CD4-positive, alpha-beta T cell treated with Interferon gamma for 1 hour (primary cell): Measurements from ENCODE around the gene ANKIB1.
A peak's percentile ranks its signal among the peaks of the same experiment; 100 is the strongest.
"Not testable (repeated sequence)": the region's sequence is repeated elsewhere in the genome, so short reads cannot be mapped to it uniquely, and the experiment has no call there.

Experiments used
- DNase-seq: peaks from one replicate; pipeline ENCODE4 v3.0.0-alpha.2; 2020

Gene ANKIB1

DNA sequence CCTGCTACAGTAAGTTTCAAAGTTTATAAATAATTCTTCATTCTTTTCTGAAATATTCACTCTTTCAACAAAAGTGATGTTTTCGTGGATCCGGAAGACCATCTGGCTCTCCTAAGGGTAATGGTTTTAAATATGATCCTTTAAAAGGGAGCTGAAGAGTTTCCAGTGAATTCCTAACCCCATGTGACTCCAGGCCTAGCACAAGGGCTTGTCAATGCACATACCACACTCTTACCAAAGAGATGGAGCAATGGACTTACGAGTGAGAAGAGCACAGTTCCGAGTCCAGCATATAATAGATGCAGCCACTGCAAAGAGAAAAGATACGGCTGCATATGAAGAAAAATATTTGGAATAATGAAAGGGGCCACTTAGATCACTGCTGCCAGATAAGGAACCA is 169.5 kb downstream of the ANKIB1 start:
- DNase-seq = no peak

DNA sequence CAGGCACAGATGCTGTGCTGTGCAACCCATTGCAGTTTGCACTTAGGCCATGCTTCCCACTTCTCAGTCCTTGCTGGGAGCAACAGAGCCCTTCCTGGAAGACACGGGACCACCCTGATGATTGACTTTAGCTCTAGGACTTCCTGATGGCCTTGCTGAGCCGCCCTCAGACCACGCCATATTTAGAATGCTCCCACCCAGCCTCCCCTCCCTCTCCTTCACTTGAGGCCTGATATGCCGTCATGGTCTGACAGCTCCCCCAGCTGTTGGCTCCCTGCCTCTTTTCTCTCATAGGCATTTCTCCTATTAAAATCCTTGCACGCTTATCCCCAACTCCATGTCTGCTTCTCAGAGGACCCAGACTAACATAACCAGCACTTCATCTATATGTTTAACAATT is 172.1 kb downstream of the ANKIB1 start:
- no peak for DNase-seq

DNA sequence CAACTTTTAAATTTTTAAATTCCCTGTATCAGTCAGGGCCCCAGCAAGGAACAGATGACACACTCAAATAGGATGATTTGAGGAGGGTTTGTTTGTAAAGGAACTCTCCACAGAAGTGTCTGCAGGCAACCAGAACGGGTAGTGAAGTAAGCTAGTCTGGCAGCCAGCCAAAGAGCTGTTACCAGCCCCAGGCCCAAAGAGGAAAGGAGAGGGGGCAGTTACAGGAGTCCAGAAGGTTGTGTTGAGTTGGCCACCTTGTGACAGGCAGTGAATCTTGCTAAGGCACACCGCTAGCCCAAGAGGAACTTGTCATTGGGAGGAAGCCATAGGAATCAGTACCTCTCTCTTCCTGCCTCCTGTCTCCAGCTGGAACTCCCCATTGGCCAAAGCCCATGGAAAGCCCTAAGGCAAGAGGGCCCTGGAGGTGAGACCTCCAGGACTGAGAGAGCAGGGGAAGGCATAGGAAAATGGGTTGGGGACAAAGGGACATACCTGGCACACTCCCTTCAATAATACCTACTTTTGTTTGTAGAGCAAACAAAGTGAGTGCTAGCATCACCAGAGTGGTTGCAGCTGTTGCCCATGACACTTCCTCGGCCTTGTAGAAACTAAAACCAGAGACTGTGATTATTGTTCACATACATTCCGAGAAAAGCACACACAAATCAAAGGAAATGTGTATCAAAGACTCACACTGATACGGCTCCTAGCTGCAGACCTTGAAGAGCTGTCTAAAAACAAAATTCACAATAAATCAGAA is 176.1 kb downstream of the ANKIB1 start:
- no peak for DNase-seq

DNA sequence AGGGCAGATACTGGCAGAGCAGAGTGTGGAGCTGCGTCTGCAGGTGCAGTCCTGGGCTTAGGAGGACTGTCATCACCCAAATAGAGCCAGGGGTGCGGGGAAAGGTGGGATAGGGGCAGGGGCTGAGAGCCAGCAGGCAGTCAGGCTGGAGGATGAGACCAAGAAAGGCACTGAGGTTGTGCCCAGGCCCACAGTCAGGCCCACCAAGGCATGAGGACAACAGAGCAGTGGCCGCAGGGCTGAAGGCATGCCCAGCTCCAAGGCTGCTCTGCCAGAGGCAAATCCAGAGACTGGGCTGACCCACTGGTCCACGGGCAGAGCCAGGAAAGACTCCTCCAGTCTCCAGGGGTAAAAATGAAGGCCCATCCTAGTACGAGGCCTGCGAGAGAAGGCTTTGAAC is 177.2 kb downstream of the ANKIB1 start:
- no peak for DNase-seq

DNA sequence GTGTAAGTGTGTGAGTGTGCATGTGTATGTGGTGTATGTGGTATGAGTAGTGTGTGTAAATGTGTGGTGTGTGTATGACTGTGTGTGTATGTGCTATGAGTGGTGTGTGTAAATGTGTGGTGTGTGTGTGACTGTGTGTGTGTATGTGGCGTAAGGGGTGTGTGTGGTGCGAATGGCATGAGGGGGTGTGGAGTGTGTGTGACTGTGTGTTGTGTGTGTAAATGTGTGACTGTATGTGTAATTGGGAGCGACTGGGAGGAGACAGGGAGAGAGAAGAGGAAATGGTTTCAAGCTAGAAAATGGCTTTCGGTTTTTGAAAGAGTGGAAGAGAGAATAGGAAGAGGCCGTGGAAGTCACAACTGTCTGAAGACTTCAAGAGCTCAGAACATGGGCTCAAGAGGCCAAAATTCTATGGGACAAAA is 177.9 kb downstream of the ANKIB1 start:
- DNase-seq = no peak

DNA sequence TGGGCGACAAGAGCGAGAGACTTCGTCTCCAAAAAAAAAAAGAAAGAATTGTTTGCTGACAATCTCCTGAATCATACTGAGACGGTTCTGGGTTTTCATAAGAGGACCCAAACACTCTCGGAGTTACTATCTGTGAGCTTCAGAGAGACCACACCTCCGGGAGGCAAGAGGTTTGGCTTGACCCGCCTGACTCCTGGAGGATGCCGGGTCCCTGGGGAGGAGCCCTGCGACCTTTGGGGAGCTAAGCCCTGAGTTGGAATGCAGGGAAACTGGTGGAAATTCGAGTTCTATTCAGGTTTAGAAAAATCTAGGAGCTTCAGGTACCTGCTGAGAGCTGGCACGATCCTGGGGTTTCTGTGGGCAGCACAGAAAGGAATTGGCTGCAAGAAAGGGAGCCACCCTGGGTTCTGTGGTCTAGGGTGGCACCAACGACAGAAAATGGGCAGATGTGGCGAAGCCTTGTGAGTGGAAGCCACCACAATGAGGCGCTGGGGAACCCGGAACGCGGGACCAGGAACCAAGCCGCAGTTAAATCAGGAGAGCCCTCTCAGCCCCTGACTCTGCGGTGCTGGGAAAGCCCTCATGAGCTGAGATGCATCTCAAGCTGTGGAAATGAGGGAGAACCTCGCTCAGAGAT is 179.7 kb downstream of the ANKIB1 start:
- DNase-seq = no peak

DNA sequence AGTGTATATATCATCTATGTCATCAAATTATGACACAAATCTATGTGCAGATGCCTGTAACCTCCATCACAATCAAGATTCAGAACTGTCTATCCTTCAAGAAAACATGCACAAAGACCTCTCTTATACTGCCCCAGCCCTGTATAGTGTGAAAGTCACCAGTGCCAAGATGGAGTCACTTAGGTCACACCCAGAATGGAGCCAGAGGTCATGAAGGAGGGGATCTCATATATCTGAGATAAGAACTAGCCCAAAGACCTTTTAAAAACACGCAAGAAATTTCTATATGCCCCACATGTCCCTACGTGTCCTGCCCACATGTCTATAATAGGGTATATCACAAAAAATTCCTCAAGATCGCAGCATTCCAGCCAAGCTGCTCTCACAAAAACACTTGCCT is 181.4 kb downstream of the ANKIB1 start:
- no peak for DNase-seq

DNA sequence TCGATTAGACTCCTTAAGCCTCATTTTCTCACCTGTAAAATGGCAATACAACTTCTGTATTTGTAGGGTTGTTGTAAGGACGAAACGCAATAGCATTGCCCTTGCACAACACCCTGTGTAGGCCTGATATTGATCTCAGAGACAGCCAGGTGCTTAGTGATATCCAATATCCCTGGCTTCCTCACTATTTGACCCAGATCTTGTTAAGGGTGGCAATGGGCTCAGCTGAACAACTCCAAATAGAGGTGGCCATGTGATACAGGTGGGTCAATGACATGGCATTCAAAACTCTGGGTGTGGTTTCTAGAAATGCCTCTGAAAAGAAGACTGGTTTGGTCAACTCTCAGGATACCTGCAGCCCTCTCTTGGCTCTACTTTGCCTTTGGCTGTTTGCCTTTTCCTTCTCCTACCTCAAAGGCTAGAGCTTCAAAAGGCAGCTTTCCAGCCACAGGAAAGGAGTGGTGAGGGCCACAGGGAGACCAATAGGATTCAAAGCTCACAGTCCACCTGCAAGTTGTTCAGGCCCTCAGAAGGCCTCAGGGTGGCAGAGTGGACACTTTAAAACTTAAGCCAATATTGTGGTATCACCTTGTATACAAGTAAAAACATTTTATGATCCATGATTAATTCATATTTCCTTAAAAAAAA is 186.6 kb downstream of the ANKIB1 start:
- DNase-seq = no peak

DNA sequence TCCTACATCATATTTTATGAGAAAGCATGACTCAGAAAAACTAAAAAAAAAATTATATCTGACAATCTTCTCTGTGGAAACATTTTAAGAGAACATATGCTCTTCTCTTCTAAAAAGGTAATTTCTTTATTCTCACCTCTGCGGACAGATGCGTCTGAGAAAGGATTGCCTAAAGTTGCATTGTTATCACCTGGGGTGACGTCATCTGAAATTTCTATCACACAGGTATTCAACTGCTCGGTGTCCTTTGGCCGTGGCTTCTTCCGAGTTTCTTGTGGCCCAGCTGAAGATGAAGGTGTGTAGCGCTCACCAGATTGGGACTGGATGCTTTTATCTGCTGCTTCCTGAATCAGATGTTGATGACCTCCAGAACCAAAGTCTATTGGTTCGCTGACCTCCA is 187.2 kb downstream of the ANKIB1 start:
- no peak for DNase-seq

DNA sequence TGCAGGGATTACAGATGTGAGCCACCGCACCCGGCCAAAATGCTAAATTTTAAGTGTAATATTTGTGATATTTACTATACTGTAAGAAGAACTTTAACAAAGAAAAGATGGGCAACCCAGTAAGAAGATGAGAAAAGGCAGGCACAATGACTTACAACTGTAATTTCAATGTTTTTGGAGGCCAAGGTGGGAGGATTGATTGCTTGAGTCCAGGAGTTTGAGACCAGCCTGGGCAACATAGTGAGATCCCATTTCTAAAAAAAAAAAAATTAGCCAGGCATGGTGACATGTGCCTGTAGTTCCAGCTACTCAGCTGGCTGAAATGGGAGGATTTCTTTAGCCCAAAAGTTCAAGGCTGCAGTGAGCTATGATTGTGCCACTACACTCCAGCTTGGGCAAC is 189.8 kb downstream of the ANKIB1 start:
- DNase-seq = no peak

DNA sequence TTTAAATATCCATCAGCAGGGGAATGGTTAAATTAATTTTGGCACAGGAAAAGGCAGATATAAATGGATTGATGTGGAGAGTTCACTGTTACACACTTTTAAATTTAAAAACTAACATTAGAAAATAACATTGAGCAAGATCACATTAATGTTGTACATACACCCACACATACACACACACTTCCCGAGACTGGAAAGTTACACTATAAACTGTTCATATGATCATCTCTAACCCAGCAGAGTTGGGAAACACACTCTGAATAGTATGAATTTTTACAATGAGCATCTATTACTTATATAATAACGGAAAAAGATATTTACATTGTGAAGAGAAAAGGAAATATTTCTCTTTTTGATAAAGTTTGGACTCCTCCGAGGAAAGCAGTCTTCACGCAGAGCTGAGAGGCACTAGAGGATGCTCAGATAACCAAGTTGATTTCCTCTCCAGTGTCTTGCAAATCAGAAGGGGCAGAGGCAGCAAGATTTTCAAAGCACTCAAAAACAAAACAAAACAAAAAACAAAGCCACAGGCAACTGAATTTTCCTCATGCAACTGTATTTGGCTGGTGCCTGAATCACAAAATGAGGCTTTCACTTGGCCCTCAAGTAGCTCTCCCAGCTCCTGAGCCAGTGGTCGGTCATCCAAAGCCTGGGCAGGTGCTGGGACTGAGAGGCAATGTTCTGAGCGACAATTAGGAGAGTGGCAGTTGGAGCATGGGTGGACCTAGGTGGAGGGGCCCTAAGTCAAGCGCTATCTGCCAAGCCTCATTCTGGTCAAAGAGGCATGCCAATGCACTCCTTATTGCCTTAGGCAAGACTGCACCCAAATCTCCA is 191.1 kb downstream of the ANKIB1 start:
- no peak for DNase-seq

DNA sequence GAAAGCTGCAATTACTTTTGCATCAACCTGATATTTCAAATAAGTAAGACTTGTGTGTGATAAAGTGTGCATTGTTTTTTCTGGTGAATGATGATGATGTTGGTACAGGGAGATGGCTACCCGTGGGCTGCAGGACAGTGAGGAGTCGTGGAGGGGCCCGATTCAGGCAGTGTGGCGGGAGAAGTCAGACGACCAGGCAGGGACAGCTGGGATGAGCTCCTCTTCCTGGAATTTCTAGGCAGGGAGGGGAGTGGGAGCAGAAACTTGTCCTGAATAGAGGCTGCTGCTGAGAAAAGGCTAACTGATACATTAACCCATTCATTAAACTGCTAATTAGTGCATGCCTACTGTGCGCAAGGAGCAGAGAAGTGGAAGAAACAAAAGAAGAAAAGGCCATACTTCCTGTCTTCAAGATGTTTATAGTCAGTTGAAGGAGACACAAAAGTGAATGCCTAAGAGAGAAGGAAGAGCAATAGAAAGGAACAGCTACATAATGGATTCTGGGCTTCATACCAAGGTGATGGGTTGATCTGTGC is 192.2 kb downstream of the ANKIB1 start:
- no peak for DNase-seq

DNA sequence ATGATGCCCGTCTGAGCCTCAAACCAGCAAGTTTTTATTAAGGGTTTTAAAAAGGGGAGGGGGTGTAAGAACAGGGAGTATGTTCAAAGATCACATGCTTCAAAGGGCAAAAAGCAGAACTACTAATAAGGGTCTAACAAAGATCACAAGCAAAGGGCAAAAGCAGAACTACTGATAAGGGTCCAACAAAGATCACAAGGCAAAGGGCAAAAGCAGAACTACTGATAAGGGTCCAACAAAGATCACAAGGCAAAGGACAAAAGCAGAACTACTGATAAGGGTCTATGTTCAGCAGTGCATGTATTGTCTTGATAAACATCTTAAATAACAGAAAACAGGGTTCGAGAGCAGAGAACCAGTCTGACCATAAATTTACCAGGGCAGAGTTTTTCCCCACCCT is 196.9 kb downstream of the ANKIB1 start:
- DNase-seq = not testable (repeated sequence)

DNA sequence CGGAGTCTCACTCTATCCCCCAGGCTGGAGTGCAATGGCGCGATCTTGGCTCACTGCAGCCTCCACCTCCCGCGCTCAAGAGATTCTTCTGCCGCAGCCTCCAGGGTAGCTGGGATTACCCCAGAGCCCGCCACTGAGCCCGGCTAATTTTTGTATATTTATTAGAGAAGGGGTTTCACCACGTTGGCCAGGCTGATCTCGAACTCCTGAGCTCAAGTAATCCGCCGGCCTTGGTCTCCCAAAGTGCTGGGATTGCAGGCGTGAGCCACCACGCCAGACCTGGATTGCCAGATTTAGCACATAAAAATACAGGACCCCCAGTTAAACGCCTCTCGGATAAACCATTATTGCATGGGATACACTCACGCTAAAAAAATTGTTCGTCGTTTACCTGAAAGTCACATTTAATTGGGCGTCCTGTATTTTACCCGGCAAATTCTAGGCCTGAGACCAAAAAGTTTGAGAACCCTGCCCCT is 201.1 kb downstream of the ANKIB1 start:
- no peak for DNase-seq

DNA sequence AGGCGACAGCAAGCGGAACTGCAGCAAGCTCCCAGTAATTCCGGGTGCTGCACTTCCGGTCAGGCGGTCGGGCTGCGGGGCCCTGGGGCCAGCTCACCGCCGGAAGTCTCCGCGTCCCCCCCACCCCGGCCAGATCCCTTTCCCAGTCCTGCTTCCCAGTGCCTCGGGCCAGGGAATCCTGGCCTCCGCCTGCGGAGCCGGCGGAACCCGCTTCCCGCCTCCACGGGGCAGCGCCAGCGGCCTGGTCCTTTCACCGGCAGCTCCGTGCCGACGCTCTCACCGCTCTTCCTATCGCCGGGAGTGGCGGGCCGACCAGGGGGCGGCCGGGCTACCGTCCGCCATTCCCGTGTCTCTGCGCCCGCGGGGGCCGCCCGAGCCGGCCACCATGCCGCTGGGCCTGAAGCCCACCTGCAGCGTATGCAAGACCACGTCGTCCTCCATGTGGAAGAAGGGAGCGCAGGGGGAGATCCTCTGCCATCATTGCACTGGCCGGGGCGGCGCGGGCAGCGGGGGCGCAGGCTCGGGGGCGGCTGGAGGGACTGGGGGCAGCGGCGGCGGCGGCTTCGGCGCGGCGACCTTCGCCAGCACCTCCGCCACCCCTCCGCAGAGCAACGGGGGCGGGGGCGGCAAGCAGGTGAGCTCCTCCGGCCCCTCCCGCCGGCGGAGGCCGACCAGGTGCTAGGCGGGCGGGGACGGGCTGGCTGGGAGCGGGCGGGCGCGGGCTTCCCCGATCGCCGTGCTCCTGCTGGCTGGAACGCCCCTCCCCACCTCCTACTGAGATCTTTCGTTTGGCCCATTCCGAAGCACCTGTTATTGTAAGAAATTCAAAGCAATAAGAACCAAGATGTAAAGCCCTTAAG is 201.8 kb downstream of the ANKIB1 start, which contains the start of gene GATAD1:
Gene GATAD1, plus strand, starts transcription at position 138 of the 860 bp plus-strand sequence. Its CDS starts 248 bp downstream, at position 386.
- DNase-seq = peak; percentile 82

DNA sequence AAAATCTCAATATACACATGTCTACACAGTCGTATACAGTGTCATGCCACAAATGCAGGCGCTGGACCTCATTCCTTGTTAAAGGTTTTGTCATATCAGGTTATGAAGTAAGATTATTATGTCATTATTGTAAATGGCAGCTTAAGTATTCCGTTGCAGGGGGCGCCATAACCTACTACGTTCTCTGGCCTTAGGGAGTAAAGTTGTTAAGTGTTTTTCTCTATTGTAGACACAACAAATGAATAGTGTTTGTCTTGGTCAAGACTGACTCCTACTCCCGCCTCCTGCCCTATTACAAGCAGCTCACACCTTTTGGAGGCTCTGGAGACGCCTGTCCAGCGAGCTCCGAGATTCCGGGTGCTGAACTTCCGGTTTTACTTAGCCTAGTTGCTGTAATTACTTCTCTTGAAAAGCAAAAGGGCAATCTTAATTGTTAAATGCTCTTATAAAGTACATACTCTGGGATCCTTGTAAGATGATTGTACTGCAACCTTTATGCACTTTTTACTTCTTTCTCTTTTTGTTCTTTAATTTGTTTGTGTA is 202.5 kb downstream of the ANKIB1 start:
- DNase-seq = peak; percentile 52
